Measurements from ENCODE around the gene PAM16.
A peak's percentile ranks its signal among the peaks of the same experiment; 100 is the strongest.

DNA sequence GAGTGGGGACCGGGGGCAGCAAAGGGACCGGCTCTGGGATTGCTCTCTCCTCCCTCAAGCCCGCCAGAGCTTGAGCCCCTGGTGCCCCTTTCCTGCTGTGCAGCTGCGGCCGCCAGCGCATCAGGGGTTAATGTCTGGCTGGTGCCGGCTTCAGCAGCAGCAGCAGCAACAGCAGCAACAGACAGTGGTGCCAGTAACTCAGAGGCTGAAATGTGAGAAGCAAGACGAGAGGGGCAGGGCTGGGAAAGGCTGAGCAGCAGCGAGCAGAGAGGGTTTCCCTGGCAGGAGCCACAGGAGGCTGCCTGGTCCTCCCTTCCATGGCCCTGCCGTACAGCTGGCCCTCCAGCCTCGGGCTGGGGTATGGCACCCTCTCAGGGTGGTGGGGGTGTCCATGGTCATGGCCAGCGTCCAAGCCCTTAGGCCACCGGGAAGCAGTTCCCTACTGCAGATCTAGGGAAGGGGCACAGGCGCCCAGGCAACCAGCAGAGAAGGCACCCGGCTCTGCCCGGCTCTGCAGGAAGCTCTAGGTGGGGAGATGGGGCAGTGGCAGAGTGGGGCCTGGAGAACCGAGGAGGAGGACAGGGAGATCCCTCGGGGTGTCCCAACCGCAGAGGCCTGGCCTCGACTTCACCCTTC lies 57.2 kb downstream of the PAM16 start:
- peak in 1 of 2 donors; percentile 23 for TF ChIP-seq RAD21 (IDR thresholded peaks at IDR 0.05)
- TF ChIP-seq, protein P1, sequence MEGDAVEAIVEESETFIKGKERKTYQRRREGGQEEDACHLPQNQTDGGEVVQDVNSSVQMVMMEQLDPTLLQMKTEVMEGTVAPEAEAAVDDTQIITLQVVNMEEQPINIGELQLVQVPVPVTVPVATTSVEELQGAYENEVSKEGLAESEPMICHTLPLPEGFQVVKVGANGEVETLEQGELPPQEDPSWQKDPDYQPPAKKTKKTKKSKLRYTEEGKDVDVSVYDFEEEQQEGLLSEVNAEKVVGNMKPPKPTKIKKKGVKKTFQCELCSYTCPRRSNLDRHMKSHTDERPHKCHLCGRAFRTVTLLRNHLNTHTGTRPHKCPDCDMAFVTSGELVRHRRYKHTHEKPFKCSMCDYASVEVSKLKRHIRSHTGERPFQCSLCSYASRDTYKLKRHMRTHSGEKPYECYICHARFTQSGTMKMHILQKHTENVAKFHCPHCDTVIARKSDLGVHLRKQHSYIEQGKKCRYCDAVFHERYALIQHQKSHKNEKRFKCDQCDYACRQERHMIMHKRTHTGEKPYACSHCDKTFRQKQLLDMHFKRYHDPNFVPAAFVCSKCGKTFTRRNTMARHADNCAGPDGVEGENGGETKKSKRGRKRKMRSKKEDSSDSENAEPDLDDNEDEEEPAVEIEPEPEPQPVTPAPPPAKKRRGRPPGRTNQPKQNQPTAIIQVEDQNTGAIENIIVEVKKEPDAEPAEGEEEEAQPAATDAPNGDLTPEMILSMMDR (IDR thresholded peaks at IDR 0.05; ENCODE audit: low read depth, low read length, missing input control), result no peak
- TF ChIP-seq, protein P2, sequence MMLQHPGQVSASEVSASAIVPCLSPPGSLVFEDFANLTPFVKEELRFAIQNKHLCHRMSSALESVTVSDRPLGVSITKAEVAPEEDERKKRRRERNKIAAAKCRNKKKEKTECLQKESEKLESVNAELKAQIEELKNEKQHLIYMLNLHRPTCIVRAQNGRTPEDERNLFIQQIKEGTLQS (IDR thresholded peaks at IDR 0.05), result no peak
- TF ChIP-seq, protein P3, sequence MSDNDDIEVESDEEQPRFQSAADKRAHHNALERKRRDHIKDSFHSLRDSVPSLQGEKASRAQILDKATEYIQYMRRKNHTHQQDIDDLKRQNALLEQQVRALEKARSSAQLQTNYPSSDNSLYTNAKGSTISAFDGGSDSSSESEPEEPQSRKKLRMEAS (IDR thresholded peaks at IDR 0.05), result no peak
